Measurements from ENCODE around the gene ARSK. TPM values are rescaled to one million over a fixed set of nuclear protein-coding genes. Genes with fewer than 3 reads are reported as not detected.

ARSK gene
- total and polyA plus RNA-seq, 2 of the 4 experiments (the other 2 are of a cell fraction), result 15.1 to 22.0 TPM

- no peak overlapping the region for H3K4me3 ChIP-seq (ENCODE audit: insufficient read depth, low read depth, low read length)
- no peak overlapping the region for H3K4me2 ChIP-seq (ENCODE audit: low read depth, low read length)
- WGBS, 2 experiments (ENCODE audit: extremely low coverage in 2 of 2, insufficient read length in 1 of 2), result no CpG with 5 or more reads among the region's 7 CpGs
- H3K27me3 ChIP-seq (ENCODE audit: control insufficient read depth, insufficient read depth, low read length), result no peaks in the 10 kb centered on the region
- dilution Hi-C loops (cut with HindIII; ENCODE audit: low sequenced_read_pairs, unreplicated experiment), result no loop called here
- no peak overlapping the region for H2BK5ac ChIP-seq (ENCODE audit: low read depth, low read length, poor library complexity, severe bottlenecking)
- no peak overlapping the region for H2AK9ac ChIP-seq (replicated peaks; ENCODE audit: low read depth, low read length, poor library complexity)
- no peak overlapping the region for H4K5ac ChIP-seq (ENCODE audit: low read depth, low read length)
- no peak overlapping the region for H3K9ac ChIP-seq (ENCODE audit: low read depth, low read length)
- no peaks in the 10 kb centered on the region for H3K9me1 ChIP-seq (ENCODE audit: insufficient read depth, low read length)
- H3K23ac ChIP-seq (ENCODE audit: low read depth, low read length), result no peak overlapping the region
- H4K20me1 ChIP-seq (ENCODE audit: insufficient read depth, low read length), result no peaks in the 10 kb centered on the region
- no peak overlapping the region for H2BK20ac ChIP-seq (ENCODE audit: low read depth, low read length)
- H2AFZ ChIP-seq (replicated peaks; ENCODE audit: low read length, poor library complexity), result no peak overlapping the region
- no peak overlapping the region for H3K4ac ChIP-seq (ENCODE audit: low read depth, low read length)
- no peak overlapping the region for H4K8ac ChIP-seq (ENCODE audit: low read depth in 2 of 2, low read length in 2 of 2)
- H3K56ac ChIP-seq (ENCODE audit: extremely low read depth, insufficient read depth, low read length), result no peak overlapping the region
- BruUV-seq (replicated peaks), result no TSS peak
- H2BK15ac ChIP-seq (ENCODE audit: low read depth, low read length), result no peak overlapping the region
- no peak overlapping the region for H2AK5ac ChIP-seq (ENCODE audit: low read depth, low read length)
- no peak for TF ChIP-seq RFX5 (IDR thresholded peaks at IDR 0.05; ENCODE audit: low read depth, low read length)
- no peak for TF ChIP-seq USF2 (IDR thresholded peaks at IDR 0.05; ENCODE audit: low read depth, low read length)
- TF ChIP-seq MAFK (IDR thresholded peaks at IDR 0.05; ENCODE audit: low read depth, low read length), result no peak
- no peak for TF ChIP-seq SMC3 (IDR thresholded peaks at IDR 0.05; ENCODE audit: low read depth, low read length)
- no peak for TF ChIP-seq CTCF (conservative IDR thresholded peaks at IDR 0.05; ENCODE audit: low read depth, low read length)
- TF ChIP-seq FOS (IDR thresholded peaks at IDR 0.05; ENCODE audit: low read depth, low read length), result no peak
- no peak for TF ChIP-seq NFE2L2 (IDR thresholded peaks at IDR 0.05; ENCODE audit: low read depth, low read length)
- no peak for TF ChIP-seq ELK1 (IDR thresholded peaks at IDR 0.05; ENCODE audit: borderline replicate concordance, low read depth, low read length)
- no peak for TF ChIP-seq RCOR1 (IDR thresholded peaks at IDR 0.05; ENCODE audit: insufficient replicate concordance, low read length)
- no peak for TF ChIP-seq CHD1 (IDR thresholded peaks at IDR 0.05; ENCODE audit: low read depth, low read length)
- TF ChIP-seq RAD21 (IDR thresholded peaks at IDR 0.05; ENCODE audit: low read length), result no peak
- no peak for TF ChIP-seq MAZ (IDR thresholded peaks at IDR 0.05; ENCODE audit: borderline replicate concordance, low read depth, low read length)
- TF ChIP-seq CEBPB (IDR thresholded peaks at IDR 0.05; ENCODE audit: low read depth, low read length), result no peak
- in situ Hi-C loops (cut with MboI; ENCODE audit: low sequenced_read_pairs), result no loop called here
- H4K91ac ChIP-seq (ENCODE audit: insufficient read depth, low read depth, low read length), result no peak overlapping the region
- CTCF ChIA-PET, result interaction anchor here (0.6 kb wide), 1 partner anchor 443 kb away, joined by 8 read pairs; no protein-coding TSS in a partner anchor
- no peak overlapping the region for H2BK120ac ChIP-seq (ENCODE audit: low read depth, low read length)
- H3K18ac ChIP-seq (ENCODE audit: low read depth, low read length), result no peak overlapping the region
- no peak overlapping the region for H3K27ac ChIP-seq (ENCODE audit: insufficient read depth, low read length)
- intact Hi-C loops (cut with micrococcal nuclease), result no loop called here
- DNase-seq (no peak), ATAC-seq (ENCODE audit: low read depth) (no peak)
- peaks cover 1% of the 10 kb centered on the region; the same call in 1 of the 2 replicates for H3K4me1 ChIP-seq (ENCODE audit: control insufficient read depth, insufficient read depth, low read length)
- H3K79me1 ChIP-seq (ENCODE audit: low read depth in 1 of 2, low read length in 2 of 2), result no peaks in the 10 kb centered on the region
- H3K14ac ChIP-seq (replicated peaks; ENCODE audit: low read depth, low read length), result no peak overlapping the region
- peaks cover 3% of the 10 kb centered on the region; the same call in 1 of the 2 replicates for H3K9me3 ChIP-seq (ENCODE audit: control insufficient read depth, insufficient read depth, low read length)
- H3K36me3 ChIP-seq (ENCODE audit: control insufficient read depth, insufficient read depth, low read length), result no peaks in the 10 kb centered on the region
- POLR2A ChIA-PET (ENCODE audit: unreplicated experiment), result no interaction called here
Observed at GRCh38 chr5:95610546-95610945, 55.6 kb downstream of the ARSK start.
